Measurements from ENCODE around the gene WDPCP. TPM values are rescaled to one million over a fixed set of nuclear protein-coding genes. Genes with fewer than 3 reads are reported as not detected.

WDPCP gene
- total RNA-seq, 2 experiments from 2014 or later = 14.8 to 29.3 TPM

- no peak for DNase-seq (ENCODE audit: low spot score)
- intact Hi-C loops (cut with micrococcal nuclease; ENCODE audit: unreplicated experiment) = no loop called here
- H3K4me1 ChIP-seq (ENCODE audit: insufficient read depth, low read length, poor library complexity, severe bottlenecking) = no peaks in the 10 kb centered on the region
- CTCF ChIA-PET (ENCODE audit: unreplicated experiment) = no interaction called here
- POLR2A ChIA-PET = interaction anchor here (1.2 kb wide), 2 partner anchors 11 to 56 kb away, joined by 3 read pairs; no protein-coding TSS in a partner anchor
- no peaks in the 10 kb centered on the region for H3K9me3 ChIP-seq (ENCODE audit: low read length)
- H3K4me2 ChIP-seq (ENCODE audit: low read length) = no peak overlapping the region
- H4K20me1 ChIP-seq (ENCODE audit: insufficient read depth, low read length) = no peaks in the 10 kb centered on the region
- H3K4me3 ChIP-seq (ENCODE audit: low read depth, low read length, poor library complexity, severe bottlenecking) = no peak overlapping the region
- H2AFZ ChIP-seq (ENCODE audit: low read length) = no peak overlapping the region
- BruUV-seq (replicated peaks) = no TSS peak
- H3K9me2 ChIP-seq (ENCODE audit: insufficient read depth, low read length) = no peaks in the 10 kb centered on the region
- H3K27ac ChIP-seq (ENCODE audit: low read depth, low read length, poor library complexity, severe bottlenecking) = no peak overlapping the region
- H3K36me3 ChIP-seq (ENCODE audit: insufficient read depth, low read length) = no peaks in the 10 kb centered on the region
- no peaks in the 10 kb centered on the region for H3K79me2 ChIP-seq (ENCODE audit: insufficient read depth, low read depth, low read length)
- TF ChIP-seq CTCF (conservative IDR thresholded peaks at IDR 0.05; ENCODE audit: low read length) (no peak), EZH2phosphoT487 (IDR thresholded peaks at IDR 0.05; ENCODE audit: borderline replicate concordance, low read depth, low read length) (no peak)
These were observed 277.7 kb downstream of the WDPCP start for GRCh38 chr2:63310614-63311013.

- ChIA-PET POLR2A (no interaction called here), CTCF (ENCODE audit: unreplicated experiment) (no interaction called here)
- no peak overlapping the region for H3K4me3 ChIP-seq (ENCODE audit: low read depth, low read length, poor library complexity, severe bottlenecking)
- no peaks in the 10 kb centered on the region for H4K20me1 ChIP-seq (ENCODE audit: insufficient read depth, low read length)
- H3K4me1 ChIP-seq (ENCODE audit: insufficient read depth, low read length, poor library complexity, severe bottlenecking) = no peaks in the 10 kb centered on the region
- TF ChIP-seq EZH2phosphoT487 (IDR thresholded peaks at IDR 0.05; ENCODE audit: borderline replicate concordance, low read depth, low read length) = no peak
- TF ChIP-seq CTCF (conservative IDR thresholded peaks at IDR 0.05; ENCODE audit: low read length) = no peak
- H3K9me3 ChIP-seq (ENCODE audit: low read length) = peaks cover 21% of the 10 kb centered on the region; the same call in 1 of the 2 replicates
- H3K79me2 ChIP-seq (ENCODE audit: insufficient read depth, low read depth, low read length) = no peaks in the 10 kb centered on the region
- no peak overlapping the region for H2AFZ ChIP-seq (ENCODE audit: low read length)
- no peaks in the 10 kb centered on the region for H3K9me2 ChIP-seq (ENCODE audit: insufficient read depth, low read length)
- no TSS peak for BruUV-seq (replicated peaks)
- no peak overlapping the region for H3K27ac ChIP-seq (ENCODE audit: low read depth, low read length, poor library complexity, severe bottlenecking)
- intact Hi-C loops (cut with micrococcal nuclease; ENCODE audit: unreplicated experiment) = loop anchor here (10.0 kb wide), 1 partner anchor 517 kb away; no protein-coding TSS in a partner anchor
- H3K36me3 ChIP-seq (ENCODE audit: insufficient read depth, low read length) = 0 out of 2 replicates have a peak, but pooled peaks cover 2% of the 10 kb centered on the region
- H3K4me2 ChIP-seq (ENCODE audit: low read length) = no peak overlapping the region
- peak; percentile 23 for DNase-seq (ENCODE audit: low spot score)
These were observed 286.8 kb downstream of the WDPCP start for GRCh38 chr2:63301481-63301880.

GRCh38 chr2:63300835-63301234 is 287.4 kb downstream of the WDPCP start:
- peak; percentile 38 for DNase-seq (ENCODE audit: low spot score)
- 0 out of 2 replicates have a peak, but pooled peaks cover 2% of the 10 kb centered on the region for H3K36me3 ChIP-seq (ENCODE audit: insufficient read depth, low read length)
- BruUV-seq (replicated peaks) = no TSS peak
- ChIA-PET POLR2A (interaction anchor here (1.0 kb wide), 1 partner anchor 12 kb away, joined by 3 read pairs; no protein-coding TSS in a partner anchor), CTCF (ENCODE audit: unreplicated experiment) (no interaction called here)
- no peak overlapping the region for H3K27ac ChIP-seq (ENCODE audit: low read depth, low read length, poor library complexity, severe bottlenecking)
- no peaks in the 10 kb centered on the region for H3K4me1 ChIP-seq (ENCODE audit: insufficient read depth, low read length, poor library complexity, severe bottlenecking)
- intact Hi-C loops (cut with micrococcal nuclease; ENCODE audit: unreplicated experiment) = loop anchor here (10.0 kb wide), 1 partner anchor 516 kb away; no protein-coding TSS in a partner anchor
- H4K20me1 ChIP-seq (ENCODE audit: insufficient read depth, low read length) = no peaks in the 10 kb centered on the region
- H3K9me3 ChIP-seq (ENCODE audit: low read length) = peaks cover 21% of the 10 kb centered on the region; the same call in 1 of the 2 replicates
- H3K79me2 ChIP-seq (ENCODE audit: insufficient read depth, low read depth, low read length) = no peaks in the 10 kb centered on the region
- 0 out of 2 replicates have a peak overlapping the region, but pooled peaks have one; percentile 10 for H2AFZ ChIP-seq (ENCODE audit: low read length)
- 0 out of 2 replicates have a peak, but pooled peaks cover 3% of the 10 kb centered on the region for H3K9me2 ChIP-seq (ENCODE audit: insufficient read depth, low read length)
- H3K4me3 ChIP-seq (ENCODE audit: low read depth, low read length, poor library complexity, severe bottlenecking) = no peak overlapping the region
- H3K4me2 ChIP-seq (ENCODE audit: low read length) = no peak overlapping the region
- TF ChIP-seq EZH2phosphoT487 (IDR thresholded peaks at IDR 0.05; ENCODE audit: borderline replicate concordance, low read depth, low read length) (no peak), CTCF (conservative IDR thresholded peaks at IDR 0.05; ENCODE audit: low read length) (peak; percentile 69)

Data from OCI-LY7 (cell line).